ENCODE measurements around the gene DAAM2.

DAAM2 gene

DNA sequence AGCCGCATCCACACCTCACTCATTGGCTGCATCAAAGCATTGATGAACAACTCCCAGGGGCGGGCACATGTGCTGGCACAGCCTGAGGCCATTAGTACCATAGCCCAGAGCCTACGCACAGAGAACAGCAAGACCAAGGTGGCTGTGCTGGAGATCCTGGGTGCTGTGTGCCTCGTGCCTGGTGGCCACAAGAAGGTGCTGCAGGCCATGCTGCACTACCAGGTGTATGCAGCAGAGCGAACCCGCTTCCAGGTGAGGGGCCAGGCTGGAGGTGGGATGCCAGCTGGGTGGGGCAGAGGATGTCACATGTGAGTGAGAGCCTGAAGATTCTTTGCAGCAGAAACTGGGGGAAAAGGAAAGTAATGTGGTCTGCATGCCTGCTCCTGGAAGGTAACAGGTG is 75.4 kb downstream of the DAAM2 start:
- TF ChIP-seq RAD21 (IDR thresholded peaks at IDR 0.05; ENCODE audit: low read depth) (peak; percentile 29; the same call in 1 of the 2 replicates), ZBTB7A (IDR thresholded peaks at IDR 0.05; ENCODE audit: low read depth) (no peak)

- TF ChIP-seq, protein P1, sequence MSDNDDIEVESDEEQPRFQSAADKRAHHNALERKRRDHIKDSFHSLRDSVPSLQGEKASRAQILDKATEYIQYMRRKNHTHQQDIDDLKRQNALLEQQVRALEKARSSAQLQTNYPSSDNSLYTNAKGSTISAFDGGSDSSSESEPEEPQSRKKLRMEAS (IDR thresholded peaks at IDR 0.05): no peak
- TF ChIP-seq FOXM1 (IDR thresholded peaks at IDR 0.05; ENCODE audit: borderline replicate concordance, low read depth) (no peak), CEBPB (IDR thresholded peaks at IDR 0.05) (no peak), RAD21 (IDR thresholded peaks at IDR 0.05; ENCODE audit: low read depth) (no peak), EGR1 (IDR thresholded peaks at IDR 0.05) (no peak), TEAD4 (IDR thresholded peaks at IDR 0.05) (no peak), TAF1 (IDR thresholded peaks at IDR 0.05; ENCODE audit: low read depth) (no peak), CREB1 (IDR thresholded peaks at IDR 0.05; ENCODE audit: low read depth) (no peak), USF1 (IDR thresholded peaks at IDR 0.05) (no peak), ZBTB7A (IDR thresholded peaks at IDR 0.05; ENCODE audit: low read depth) (no peak), TCF12 (IDR thresholded peaks at IDR 0.05; ENCODE audit: low read depth) (no peak), EP300 (IDR thresholded peaks at IDR 0.05; ENCODE audit: borderline replicate concordance) (no peak), YY1 (IDR thresholded peaks at IDR 0.05; ENCODE audit: low read depth) (no peak)
- TF ChIP-seq, protein P2, sequence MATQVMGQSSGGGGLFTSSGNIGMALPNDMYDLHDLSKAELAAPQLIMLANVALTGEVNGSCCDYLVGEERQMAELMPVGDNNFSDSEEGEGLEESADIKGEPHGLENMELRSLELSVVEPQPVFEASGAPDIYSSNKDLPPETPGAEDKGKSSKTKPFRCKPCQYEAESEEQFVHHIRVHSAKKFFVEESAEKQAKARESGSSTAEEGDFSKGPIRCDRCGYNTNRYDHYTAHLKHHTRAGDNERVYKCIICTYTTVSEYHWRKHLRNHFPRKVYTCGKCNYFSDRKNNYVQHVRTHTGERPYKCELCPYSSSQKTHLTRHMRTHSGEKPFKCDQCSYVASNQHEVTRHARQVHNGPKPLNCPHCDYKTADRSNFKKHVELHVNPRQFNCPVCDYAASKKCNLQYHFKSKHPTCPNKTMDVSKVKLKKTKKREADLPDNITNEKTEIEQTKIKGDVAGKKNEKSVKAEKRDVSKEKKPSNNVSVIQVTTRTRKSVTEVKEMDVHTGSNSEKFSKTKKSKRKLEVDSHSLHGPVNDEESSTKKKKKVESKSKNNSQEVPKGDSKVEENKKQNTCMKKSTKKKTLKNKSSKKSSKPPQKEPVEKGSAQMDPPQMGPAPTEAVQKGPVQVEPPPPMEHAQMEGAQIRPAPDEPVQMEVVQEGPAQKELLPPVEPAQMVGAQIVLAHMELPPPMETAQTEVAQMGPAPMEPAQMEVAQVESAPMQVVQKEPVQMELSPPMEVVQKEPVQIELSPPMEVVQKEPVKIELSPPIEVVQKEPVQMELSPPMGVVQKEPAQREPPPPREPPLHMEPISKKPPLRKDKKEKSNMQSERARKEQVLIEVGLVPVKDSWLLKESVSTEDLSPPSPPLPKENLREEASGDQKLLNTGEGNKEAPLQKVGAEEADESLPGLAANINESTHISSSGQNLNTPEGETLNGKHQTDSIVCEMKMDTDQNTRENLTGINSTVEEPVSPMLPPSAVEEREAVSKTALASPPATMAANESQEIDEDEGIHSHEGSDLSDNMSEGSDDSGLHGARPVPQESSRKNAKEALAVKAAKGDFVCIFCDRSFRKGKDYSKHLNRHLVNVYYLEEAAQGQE (IDR thresholded peaks at IDR 0.05; ENCODE audit: low read depth): no peak
These were observed 78.8 kb downstream of the DAAM2 start for GRCh38 chr6:39870950-39871349.

DNA sequence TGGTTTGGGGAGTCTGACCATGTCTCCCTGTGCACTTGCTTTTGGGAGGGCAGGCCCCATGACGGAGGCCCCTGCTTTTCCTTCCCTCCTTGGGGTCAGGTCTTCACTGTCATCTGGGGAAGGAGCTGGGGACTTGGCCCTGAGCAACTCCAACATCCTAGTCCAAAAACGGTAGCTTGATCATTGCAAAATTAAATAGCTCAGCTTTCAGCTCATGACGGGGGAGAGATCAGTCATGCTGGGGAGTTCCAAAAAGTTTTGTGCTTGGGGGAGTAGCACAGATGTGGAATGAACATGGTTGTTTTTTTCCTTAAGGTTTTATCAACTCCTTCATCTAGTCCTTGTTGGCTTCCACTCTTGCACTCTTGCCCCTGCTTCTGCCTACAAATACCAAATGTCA is 81.3 kb downstream of the DAAM2 start:
- TF ChIP-seq RAD21 (IDR thresholded peaks at IDR 0.05; ENCODE audit: low read depth): no peak
- TF ChIP-seq CREB1 (IDR thresholded peaks at IDR 0.05; ENCODE audit: low read depth): no peak
- no peak for TF ChIP-seq FOXM1 (IDR thresholded peaks at IDR 0.05; ENCODE audit: borderline replicate concordance, low read depth)
- TF ChIP-seq USF1 (IDR thresholded peaks at IDR 0.05): no peak
- no peak for TF ChIP-seq CEBPB (IDR thresholded peaks at IDR 0.05)
- TF ChIP-seq TAF1 (IDR thresholded peaks at IDR 0.05; ENCODE audit: low read depth): no peak

DNA sequence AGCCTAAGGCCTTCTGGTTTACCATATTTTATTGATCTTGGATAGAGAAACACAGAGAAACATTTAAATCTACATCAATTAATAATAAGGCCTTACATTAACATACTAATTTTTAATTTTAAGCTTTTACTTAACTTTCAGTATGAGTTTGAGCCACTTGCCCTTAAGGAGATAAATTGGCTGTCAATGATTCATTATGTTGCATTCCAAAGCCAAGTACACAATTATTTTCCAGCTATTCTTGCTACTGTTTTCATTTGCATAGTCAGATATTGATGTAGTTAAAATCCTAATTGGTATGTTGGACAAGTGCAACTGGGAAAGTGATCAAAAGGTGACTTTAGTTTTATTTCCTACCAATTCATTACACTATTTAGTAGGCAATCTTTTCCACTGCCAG is 83.9 kb downstream of the DAAM2 start:
- TF ChIP-seq RAD21 (IDR thresholded peaks at IDR 0.05; ENCODE audit: low read depth) (no peak), EGR1 (IDR thresholded peaks at IDR 0.05) (no peak), USF1 (IDR thresholded peaks at IDR 0.05) (no peak), ZBTB7A (IDR thresholded peaks at IDR 0.05; ENCODE audit: low read depth) (no peak), FOXM1 (IDR thresholded peaks at IDR 0.05; ENCODE audit: borderline replicate concordance, low read depth) (no peak), EP300 (IDR thresholded peaks at IDR 0.05; ENCODE audit: borderline replicate concordance) (no peak), TEAD4 (IDR thresholded peaks at IDR 0.05) (no peak), CEBPB (IDR thresholded peaks at IDR 0.05) (no peak), NFIC (IDR thresholded peaks at IDR 0.05) (no peak), TCF12 (IDR thresholded peaks at IDR 0.05; ENCODE audit: low read depth) (no peak), YY1 (IDR thresholded peaks at IDR 0.05; ENCODE audit: low read depth) (no peak), TAF1 (IDR thresholded peaks at IDR 0.05; ENCODE audit: low read depth) (no peak)
- TF ChIP-seq, protein P1 (IDR thresholded peaks at IDR 0.05): no peak
- TF ChIP-seq, protein P2 (IDR thresholded peaks at IDR 0.05; ENCODE audit: low read depth): no peak

DNA sequence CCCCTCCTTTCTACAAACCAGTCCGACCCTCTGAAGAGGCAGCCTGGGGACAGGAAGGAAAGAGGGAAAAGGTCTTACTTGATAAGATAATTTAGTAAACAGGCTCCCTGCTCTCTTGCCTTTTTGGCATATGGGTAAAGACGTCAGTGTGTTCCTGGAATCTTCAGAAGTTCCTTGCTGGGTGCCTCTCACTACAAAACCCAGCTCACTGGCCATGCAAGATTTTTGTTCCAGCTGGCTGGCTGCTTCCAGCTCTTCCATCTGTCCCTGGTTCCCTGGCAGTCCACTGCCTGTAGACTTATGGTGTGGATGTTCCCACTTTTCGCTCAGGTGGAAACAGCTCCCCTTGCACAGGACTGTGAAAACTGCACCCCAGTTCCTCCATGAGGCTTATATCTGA is 84.7 kb downstream of the DAAM2 start:
- no peak for TF ChIP-seq YY1 (IDR thresholded peaks at IDR 0.05; ENCODE audit: low read depth)

GRCh38 chr6:39879535-39879934 is 87.4 kb downstream of the DAAM2 start:
- TF ChIP-seq FOXM1 (IDR thresholded peaks at IDR 0.05; ENCODE audit: borderline replicate concordance, low read depth) (no peak), NFIC (IDR thresholded peaks at IDR 0.05) (no peak), EP300 (IDR thresholded peaks at IDR 0.05; ENCODE audit: borderline replicate concordance) (no peak), ZBTB7A (IDR thresholded peaks at IDR 0.05; ENCODE audit: low read depth) (no peak), YY1 (IDR thresholded peaks at IDR 0.05; ENCODE audit: low read depth) (no peak)
- TF ChIP-seq, protein P2 (IDR thresholded peaks at IDR 0.05; ENCODE audit: low read depth): no peak
